GM19328 (cell line): ENCODE measurements around the gene VPS37C.

Source experiments
- ATAC-seq: cut with Tn5 transposase; IDR thresholded peaks from one replicate; pipeline ENCODE4 v1.9.1; 2021; ENCODE audit warnings: mild to moderate bottlenecking, moderate library complexity; ENCODE audit not compliant: unreplicated experiment

VPS37C gene

GRCh38 chr11:61155312-61155711, 5.9 kb downstream of the VPS37C start:
- no peak for ATAC-seq

GRCh38 chr11:61154528-61154927, 6.7 kb downstream of the VPS37C start:
- no peak for ATAC-seq

DNA sequence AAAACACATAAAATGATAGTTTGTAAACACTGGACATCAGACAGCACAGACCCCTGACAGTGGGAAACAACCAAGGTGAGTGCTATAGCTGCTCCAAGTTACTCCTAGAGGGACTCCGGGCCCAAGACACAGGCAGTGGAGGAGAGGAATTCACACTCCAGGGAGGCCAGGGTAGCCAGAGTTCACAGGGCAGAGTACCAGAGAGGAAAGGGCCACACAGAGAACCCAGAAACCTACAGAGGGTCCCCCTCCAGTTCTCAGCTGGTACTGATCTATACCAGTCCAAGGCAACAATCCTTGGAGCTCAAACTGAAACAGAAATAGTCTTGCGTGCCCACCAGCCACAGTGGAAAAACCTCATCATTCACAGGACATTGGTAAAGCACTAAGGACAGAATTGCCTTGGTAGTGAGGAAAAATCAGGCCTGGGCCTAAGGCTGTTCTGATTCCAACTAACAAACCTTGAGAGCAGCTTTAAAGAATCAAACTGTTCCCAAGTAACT, 7.6 kb downstream of the VPS37C start:
- no peak for ATAC-seq

DNA sequence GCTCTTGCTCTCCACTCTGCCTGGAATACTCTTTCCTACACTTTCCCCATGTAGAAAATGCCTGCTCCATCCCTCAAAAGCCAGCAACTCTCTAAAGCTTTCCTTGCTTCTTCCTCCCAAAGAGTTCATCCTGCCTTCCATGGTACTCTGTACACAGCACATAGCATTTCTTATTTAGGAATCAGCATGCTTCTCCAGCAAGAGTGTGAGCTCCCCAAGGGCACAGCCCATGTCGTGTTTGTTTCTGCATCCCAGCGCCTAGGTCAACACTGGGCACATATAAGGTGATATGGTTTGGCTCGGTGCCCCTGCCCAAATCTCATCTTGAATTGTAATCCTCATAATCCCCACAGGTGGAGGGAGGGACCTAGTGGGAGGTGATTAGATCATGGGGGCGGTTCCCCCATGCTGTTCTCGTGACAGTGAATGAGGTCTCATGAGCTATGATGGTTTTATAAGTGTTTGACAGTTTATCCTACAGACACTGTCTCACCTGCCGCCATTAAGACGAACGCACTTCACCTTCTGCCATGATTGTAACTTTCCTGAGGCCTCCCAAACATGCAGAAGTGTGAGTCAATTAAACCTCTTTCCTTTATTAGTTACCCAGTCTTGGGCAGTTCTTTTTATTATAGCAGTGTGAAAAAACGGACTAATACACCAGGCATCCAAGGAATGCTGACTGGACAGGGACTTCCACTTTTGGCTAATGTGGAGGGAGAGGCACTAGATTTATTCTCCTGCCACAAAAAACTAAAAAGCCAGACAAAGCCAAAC, 8.2 kb downstream of the VPS37C start:
- ATAC-seq: no peak

DNA sequence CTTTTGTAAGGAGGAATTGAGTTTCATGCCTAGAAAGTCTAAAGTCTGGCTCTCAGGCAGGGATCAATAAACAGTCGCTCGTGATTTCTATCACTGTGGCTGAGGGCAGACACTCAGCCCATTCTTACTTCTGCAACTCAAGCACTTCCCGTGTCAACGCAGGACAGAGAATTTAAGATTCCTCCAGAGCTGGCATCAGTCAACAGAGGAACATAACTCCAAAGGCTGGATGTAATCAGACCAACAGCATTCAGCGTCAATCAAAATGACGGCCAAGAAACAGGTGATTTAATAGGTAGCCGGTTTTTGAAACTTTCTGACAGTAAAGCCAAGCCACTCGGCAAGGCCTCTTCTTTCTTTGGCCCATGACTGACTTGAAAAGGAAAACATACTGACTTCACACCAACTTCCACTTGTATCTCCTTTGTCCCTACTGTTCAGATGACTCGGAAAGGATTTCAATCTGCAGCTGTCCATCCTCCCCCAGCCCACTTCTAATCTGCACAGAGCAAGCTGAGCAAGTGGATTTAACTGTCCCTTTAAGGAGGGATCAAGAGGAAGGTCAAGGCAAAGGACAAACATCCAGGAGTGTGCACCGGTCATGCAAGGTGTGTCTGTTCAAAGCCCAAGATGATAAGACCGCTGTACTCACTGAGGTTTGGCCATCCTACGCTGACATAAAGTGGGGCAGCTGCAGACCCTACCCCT, 9.5 kb downstream of the VPS37C start:
- no peak for ATAC-seq

GRCh38 chr11:61150706-61151544, 10.3 kb downstream of the VPS37C start:
- no peak for ATAC-seq

GRCh38 chr11:61149624-61150615, 11.3 kb downstream of the VPS37C start:
- no peak for ATAC-seq

- no peak for ATAC-seq
These were observed 13.2 kb downstream of the VPS37C start for GRCh38 chr11:61147791-61148620.

DNA sequence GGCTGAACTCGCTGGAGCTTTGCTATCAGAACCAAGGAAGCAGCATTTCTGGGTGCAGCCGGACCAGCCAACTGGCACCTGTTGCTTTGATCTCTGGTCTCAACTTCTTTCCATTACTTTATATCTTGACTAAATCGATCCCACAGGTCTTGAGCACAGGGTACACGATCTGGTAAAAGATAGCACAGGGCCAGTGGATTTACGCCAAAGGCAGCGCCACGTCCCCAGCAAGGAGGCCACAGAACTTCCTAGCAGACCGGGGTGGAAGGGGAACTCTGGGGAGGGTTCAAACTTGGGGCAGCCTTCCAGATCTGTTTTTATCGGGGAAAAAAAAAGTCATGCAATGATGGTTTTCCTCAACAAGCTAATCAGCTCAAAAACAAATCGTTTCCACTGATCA, 14.0 kb downstream of the VPS37C start:
- ATAC-seq: no peak

- ATAC-seq: no peak
These were observed 14.8 kb downstream of the VPS37C start for GRCh38 chr11:61146416-61146815.

DNA sequence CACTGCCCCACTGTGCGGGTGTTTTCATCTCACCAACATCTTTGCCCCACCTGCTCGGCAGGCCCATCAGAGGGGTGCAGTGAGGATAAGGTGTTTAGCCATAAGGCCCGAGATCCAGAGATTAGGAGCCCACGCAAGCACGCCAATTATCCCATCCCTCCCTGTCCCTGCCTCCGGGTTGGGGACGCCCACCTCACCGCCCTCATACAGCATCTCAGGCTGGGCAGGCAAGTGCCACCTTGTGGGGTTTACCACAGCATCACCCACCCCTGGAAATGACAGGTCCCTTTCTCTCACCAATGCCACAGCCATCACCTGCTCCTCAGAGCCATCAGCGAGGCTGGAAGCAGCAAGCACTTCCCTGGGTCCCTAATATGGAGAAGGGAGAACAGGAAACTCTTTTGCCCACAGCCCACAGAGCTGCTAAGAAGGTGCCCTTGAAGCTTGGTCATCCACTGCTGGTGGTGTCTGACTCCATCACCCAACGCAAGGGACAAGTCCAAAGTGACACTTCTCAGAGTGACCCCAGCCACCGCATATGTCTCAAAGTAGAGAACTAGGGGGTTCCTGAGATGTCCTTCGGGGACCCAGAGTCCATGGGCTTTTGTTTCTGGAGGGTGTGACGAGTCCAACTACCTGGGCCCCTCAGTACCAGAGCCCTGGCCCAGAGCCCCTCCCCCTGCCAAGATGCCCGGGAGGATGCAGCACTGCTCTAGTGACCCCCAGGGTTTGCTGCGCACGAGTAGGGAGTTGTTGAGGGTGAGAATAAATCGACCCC, 15.8 kb downstream of the VPS37C start:
- ATAC-seq: no peak

GRCh38 chr11:61144511-61145179, 16.6 kb downstream of the VPS37C start:
- no peak for ATAC-seq

DNA sequence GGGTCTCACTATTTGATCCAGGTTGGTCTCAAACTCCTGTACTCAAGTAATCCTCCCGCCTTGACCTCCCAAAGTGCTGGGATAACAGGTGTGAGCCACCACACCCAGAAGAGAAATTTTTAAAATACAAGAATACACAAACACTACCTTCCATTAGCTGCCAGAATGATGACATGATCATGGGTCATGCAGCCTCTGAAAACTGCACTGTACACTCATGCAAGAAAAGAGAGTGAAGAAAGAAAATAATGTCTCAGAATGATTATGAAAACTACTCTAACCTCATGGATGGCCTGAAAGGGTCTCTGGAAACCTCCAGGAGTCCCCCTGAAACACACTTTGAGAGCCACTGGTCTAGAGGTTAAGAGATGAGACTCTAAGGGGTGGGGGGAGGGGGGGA, 18.8 kb downstream of the VPS37C start:
- ATAC-seq: no peak

DNA sequence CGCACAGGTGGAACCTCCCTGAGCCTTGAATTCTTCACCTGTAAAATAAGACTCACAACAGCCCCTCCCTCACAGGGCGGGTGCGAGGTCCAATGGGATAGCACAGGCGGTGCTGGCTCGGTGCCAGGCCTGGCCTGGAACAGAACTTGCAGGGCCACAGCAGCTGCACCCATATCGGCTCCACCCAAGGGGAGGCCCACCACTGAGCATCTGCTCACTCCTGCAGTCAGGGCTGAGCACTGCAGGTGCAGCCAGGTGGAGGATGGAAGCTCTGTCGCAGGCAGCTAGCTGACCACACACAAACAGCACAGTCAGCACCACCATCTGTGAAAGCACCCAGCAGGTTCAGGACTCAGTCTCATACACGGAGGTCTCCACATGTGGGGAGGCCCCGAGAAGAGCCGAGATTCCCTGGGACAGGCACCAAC, 19.6 kb downstream of the VPS37C start:
- ATAC-seq: no peak

DNA sequence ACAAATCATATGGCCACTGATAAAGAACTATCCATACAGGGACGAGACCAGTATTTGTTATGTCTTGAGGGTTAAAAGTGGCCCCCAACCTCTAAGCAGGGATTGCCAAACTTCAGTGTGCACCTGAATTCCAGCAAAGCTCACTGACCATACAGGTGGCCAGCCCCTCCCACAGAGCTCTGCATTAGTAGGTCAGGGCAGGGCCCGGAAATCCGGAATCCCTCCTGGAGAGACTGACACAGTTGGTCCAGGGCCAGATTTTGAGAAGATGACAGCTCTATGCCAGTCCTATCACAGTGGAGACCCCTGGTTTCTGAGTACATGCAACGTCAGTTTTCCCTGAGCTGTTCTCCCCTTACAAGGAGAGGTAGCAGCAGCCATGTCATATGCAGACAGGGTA, 20.8 kb downstream of the VPS37C start:
- no peak for ATAC-seq

- ATAC-seq: no peak
These were observed 21.8 kb downstream of the VPS37C start for GRCh38 chr11:61139387-61139786.

GRCh38 chr11:61138935-61139334, 22.3 kb downstream of the VPS37C start:
- no peak for ATAC-seq

DNA sequence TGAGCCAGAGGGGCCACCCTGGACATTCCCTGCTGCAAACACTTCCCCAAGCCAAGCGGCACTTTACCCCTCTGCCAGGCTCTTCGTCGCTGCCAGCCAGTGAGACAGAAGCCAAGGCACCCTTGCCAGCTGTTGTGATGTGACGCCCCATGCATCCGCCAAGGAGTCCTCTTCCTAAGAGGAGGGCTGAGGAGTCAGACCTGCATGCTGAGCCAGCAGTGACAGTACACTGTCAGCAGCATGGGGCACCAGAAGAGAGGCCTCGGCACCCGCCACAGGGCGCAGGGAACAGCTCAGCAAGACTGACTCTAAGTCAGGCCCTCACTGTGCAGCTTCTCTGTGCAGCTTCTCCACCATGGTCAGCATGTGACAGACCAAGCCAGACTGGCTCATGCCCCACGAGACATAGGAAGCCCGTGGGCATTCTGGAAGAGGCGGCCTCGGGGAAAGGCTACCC, 26.4 kb downstream of the VPS37C start:
- no peak for ATAC-seq
